HEK293 (cell line): ENCODE data around the gene PCCA.
A peak's percentile ranks its signal among the peaks of the same experiment; 100 is the strongest.
"Not testable (repeated sequence)": the region's sequence is repeated elsewhere in the genome, so short reads cannot be mapped to it uniquely, and the experiment has no call there.

Experiments used
- CTCF ChIA-PET: fragments of 350-600 bp; formaldehyde crosslinking; extraction: SDS; loops from one replicate; lab custom pipeline; 2021; ENCODE audit warnings: antibody characterized with exemption; lab: Yijun Ruan, JAX
- POLR2A ChIA-PET: fragments of 300-600 bp; formaldehyde crosslinking; extraction: SDS; loops from one replicate; lab custom pipeline; 2020; ENCODE audit warnings: antibody characterized with exemption, inconsistent platforms; lab: Yijun Ruan, JAX
- H3K27ac ChIP-seq: fragments of 200-500 bp; sonication (Bioruptor generic); 2 replicates; pipeline ENCODE4 v1.5.1; 2014; ENCODE audit warnings: low read depth, low read length, control low read depth, inconsistent platforms; ENCODE audit errors: extremely low read depth
- H3K36me3 ChIP-seq, 2 experiments: fragments of 200-500 bp in 1 of 2; sonication (Bioruptor generic) in 1 of 2; 1 replicate in 1 of 2; 2 replicates in 1 of 2; pipeline ENCODE4 v1.5.1; 2014 to 2017; ENCODE audit warnings: inconsistent platforms in 2 of 2, low read length in 2 of 2; ENCODE audit not compliant: control insufficient read depth in 2 of 2, insufficient read depth in 1 of 2
- H3K4me1 ChIP-seq: fragments of 200-500 bp; sonication (Bioruptor generic); 2 replicates; pipeline ENCODE4 v1.5.1; 2014; ENCODE audit warnings: mild to moderate bottlenecking, low read length, inconsistent platforms; ENCODE audit not compliant: control insufficient read depth, insufficient read depth
- H3K4me3 ChIP-seq: 2 replicates; pipeline ENCODE4 v1.5.1; 2011; ENCODE audit warnings: low read depth, mild to moderate bottlenecking, control low read depth, low read length, moderate library complexity
- H3K9me3 ChIP-seq: fragments of 200-500 bp; sonication (Bioruptor generic); 2 replicates; pipeline ENCODE4 v1.5.1; 2014; ENCODE audit warnings: low read depth, low read length, inconsistent platforms; ENCODE audit not compliant: control insufficient read depth, insufficient read depth
- GLIS2 ChIP-seq: fragments of 450-650 bp; formaldehyde crosslinking; IDR thresholded peaks from 2 replicates; pipeline ENCODE4 v1.5.1; 2016; ENCODE audit warnings: missing biosample characterization, missing genetic modification characterization
- KLF16 ChIP-seq: fragments of 450-650 bp; formaldehyde crosslinking; IDR thresholded peaks from 2 replicates; pipeline ENCODE4 v1.5.1; 2017; ENCODE audit warnings: missing biosample characterization, missing genetic modification characterization
- KLF8 ChIP-seq: fragments of 450-650 bp; formaldehyde crosslinking; IDR thresholded peaks from 2 replicates; pipeline ENCODE4 v1.5.1; 2016; ENCODE audit warnings: missing biosample characterization, missing genetic modification characterization
- PRDM1 ChIP-seq: fragments of 450-650 bp; formaldehyde crosslinking; IDR thresholded peaks from 2 replicates; pipeline ENCODE4; 2016; ENCODE audit warnings: missing biosample characterization, missing genetic modification characterization
- SCRT1 ChIP-seq: fragments of 450-650 bp; formaldehyde crosslinking; IDR thresholded peaks from 2 replicates; pipeline ENCODE4 v1.5.1; 2016; ENCODE audit warnings: missing biosample characterization, missing genetic modification characterization, borderline replicate concordance
- TRIM28 ChIP-seq: IDR thresholded peaks from 2 replicates; pipeline ENCODE4 v1.6.1; 2011; ENCODE audit warnings: low read length, control low read depth, borderline replicate concordance
- ZFP37 ChIP-seq: fragments of 450-650 bp; formaldehyde crosslinking; IDR thresholded peaks from 2 replicates; pipeline ENCODE4 v1.5.1; 2016; ENCODE audit warnings: missing biosample characterization, missing genetic modification characterization
- ZNF121 ChIP-seq: fragments of 450-650 bp; formaldehyde crosslinking; IDR thresholded peaks from 2 replicates; pipeline ENCODE4 v1.5.1; 2016; ENCODE audit warnings: missing biosample characterization, missing genetic modification characterization
- ZNF274 ChIP-seq, 2 experiments: fragments of 200-500 bp in 1 of 2; fragments of 450-650 bp in 1 of 2; sonication (Bioruptor generic) in 1 of 2; formaldehyde crosslinking in 1 of 2; IDR thresholded peaks; 2 replicates each; pipeline versions ENCODE4 v1.5.1 to v1.6.1; 2014 to 2016; ENCODE audit warnings: borderline replicate concordance in 1 of 2, inconsistent platforms in 1 of 2, low read length in 1 of 2, missing biosample characterization in 1 of 2, missing genetic modification characterization in 1 of 2
- ZNF302 ChIP-seq: fragments of 450-650 bp; formaldehyde crosslinking; IDR thresholded peaks from 2 replicates; pipeline ENCODE4 v1.5.1; 2016; ENCODE audit warnings: missing biosample characterization, missing genetic modification characterization, low read depth
- ZNF324 ChIP-seq: fragments of 450-650 bp; formaldehyde crosslinking; IDR thresholded peaks from 2 replicates; pipeline ENCODE4 v1.5.1; 2016; ENCODE audit warnings: missing biosample characterization, missing genetic modification characterization
- ZNF335 ChIP-seq: fragments of 450-650 bp; formaldehyde crosslinking; conservative IDR thresholded peaks from 2 replicates; pipeline ENCODE4 v1.5.1; 2016; ENCODE audit warnings: missing biosample characterization, missing genetic modification characterization
- ZNF350 ChIP-seq: fragments of 450-650 bp; formaldehyde crosslinking; IDR thresholded peaks from 2 replicates; pipeline ENCODE4 v1.5.0; 2017; ENCODE audit warnings: missing biosample characterization, mild to moderate bottlenecking, missing genetic modification characterization
- ZNF366 ChIP-seq: fragments of 450-650 bp; formaldehyde crosslinking; conservative IDR thresholded peaks from 2 replicates; pipeline ENCODE4 v1.5.1; 2016; ENCODE audit warnings: missing biosample characterization, missing genetic modification characterization
- ZNF394 ChIP-seq: fragments of 450-650 bp; formaldehyde crosslinking; IDR thresholded peaks from 2 replicates; pipeline ENCODE4 v1.5.1; 2016; ENCODE audit warnings: missing biosample characterization, missing genetic modification characterization, mild to moderate bottlenecking, moderate library complexity, borderline replicate concordance
- ZNF423 ChIP-seq: fragments of 450-650 bp; formaldehyde crosslinking; IDR thresholded peaks from 2 replicates; pipeline ENCODE4 v1.5.1; 2016; ENCODE audit warnings: missing biosample characterization, missing genetic modification characterization
- ZNF514 ChIP-seq: fragments of 450-650 bp; formaldehyde crosslinking; IDR thresholded peaks from 2 replicates; pipeline ENCODE4 v1.5.1; 2016; ENCODE audit warnings: missing biosample characterization, missing genetic modification characterization
- ZNF654 ChIP-seq: fragments of 450-650 bp; formaldehyde crosslinking; IDR thresholded peaks from 2 replicates; pipeline ENCODE4 v1.5.1; 2016; ENCODE audit warnings: low read depth, missing biosample characterization, missing genetic modification characterization
- TF ChIP-seq, protein P1 (sequence below): fragments of 450-650 bp; formaldehyde crosslinking; IDR thresholded peaks from 2 replicates; pipeline ENCODE4 v1.5.0; 2017; ENCODE audit warnings: missing biosample characterization, missing genetic modification characterization, borderline replicate concordance
- TF ChIP-seq, protein P2 (sequence below): fragments of 450-650 bp; formaldehyde crosslinking; IDR thresholded peaks from 2 replicates; pipeline ENCODE4 v1.5.1; 2016; ENCODE audit warnings: missing biosample characterization, missing genetic modification characterization
- TF ChIP-seq, protein P3 (sequence below): fragments of 450-650 bp; formaldehyde crosslinking; IDR thresholded peaks from 2 replicates; pipeline ENCODE4 v1.5.1; 2016; ENCODE audit warnings: missing biosample characterization, missing genetic modification characterization
- TF ChIP-seq, protein P4 (sequence below): fragments of 450-650 bp; formaldehyde crosslinking; IDR thresholded peaks from 2 replicates; pipeline ENCODE4 v1.5.1; 2016; ENCODE audit warnings: missing biosample characterization, missing genetic modification characterization
- TF ChIP-seq, protein P5 (sequence below): fragments of 450-650 bp; formaldehyde crosslinking; IDR thresholded peaks from 2 replicates; pipeline ENCODE4 v1.5.1; 2016; ENCODE audit warnings: missing biosample characterization, missing genetic modification characterization

Gene PCCA

DNA sequence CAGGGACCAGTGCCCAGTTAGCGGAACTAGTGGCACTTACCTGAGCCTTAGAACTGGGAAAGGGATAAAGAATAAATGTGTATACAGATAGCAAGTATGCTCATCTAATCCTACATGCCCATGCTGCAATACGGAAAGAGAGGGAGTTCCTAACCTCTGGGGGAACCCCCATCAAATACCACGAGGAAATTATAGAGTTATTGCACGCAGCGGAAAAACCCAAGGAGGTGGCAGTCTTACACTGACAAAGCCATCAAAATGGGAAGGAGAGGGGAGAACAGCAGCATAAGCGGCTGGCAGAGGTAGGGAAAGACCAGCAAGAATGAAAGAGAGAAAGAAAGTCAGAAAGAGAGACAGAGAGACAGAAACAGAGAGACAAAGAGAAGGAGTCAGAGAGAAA, 5.5 kb upstream of the PCCA start:
- H3K36me3 ChIP-seq, CTCF ChIA-PET, H3K9me3 ChIP-seq, POLR2A ChIA-PET, H3K4me3 ChIP-seq, H3K27ac ChIP-seq, H3K4me1 ChIP-seq: not testable (repeated sequence)

DNA sequence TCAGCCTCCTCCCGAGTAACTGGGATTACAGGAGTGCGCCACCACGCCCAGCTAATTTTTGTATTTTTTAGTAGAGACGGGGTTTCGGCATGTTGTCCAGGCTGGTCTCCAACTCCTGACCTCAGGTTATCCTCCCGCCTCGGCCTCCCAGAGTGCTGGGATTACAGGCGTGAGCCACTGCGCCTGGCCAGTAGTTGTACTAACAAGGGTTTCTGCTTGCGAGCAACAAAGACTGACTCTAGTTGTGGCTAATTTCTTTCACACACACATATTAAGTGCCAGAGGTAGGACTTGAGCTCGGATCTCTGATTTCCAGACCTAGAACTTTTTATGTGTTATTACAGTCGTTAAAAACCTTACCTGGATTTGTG, 635 bp upstream of the PCCA start:
- CTCF ChIA-PET, result interaction anchor here (0.6 to 1.3 kb wide), 2 partner anchors 11 to 29 kb away, joined by 3 read pairs; no protein-coding TSS in a partner anchor
- POLR2A ChIA-PET, result interaction anchor here (0.6 to 3.7 kb wide), 6 partner anchors 10 to 118 kb away, joined by 3 to 14 read pairs (median 6); partner anchors contain the start of gene ZIC2
- H3K9me3 ChIP-seq, result no peaks in the 10 kb centered on the region
- no peak overlapping the region; the same call in 1 of the 2 replicates for H3K27ac ChIP-seq
- H3K4me3 ChIP-seq, result peak overlapping the region; percentile 93
- no peak for TF ChIP-seq ZNF423
- TF ChIP-seq, protein P1, sequence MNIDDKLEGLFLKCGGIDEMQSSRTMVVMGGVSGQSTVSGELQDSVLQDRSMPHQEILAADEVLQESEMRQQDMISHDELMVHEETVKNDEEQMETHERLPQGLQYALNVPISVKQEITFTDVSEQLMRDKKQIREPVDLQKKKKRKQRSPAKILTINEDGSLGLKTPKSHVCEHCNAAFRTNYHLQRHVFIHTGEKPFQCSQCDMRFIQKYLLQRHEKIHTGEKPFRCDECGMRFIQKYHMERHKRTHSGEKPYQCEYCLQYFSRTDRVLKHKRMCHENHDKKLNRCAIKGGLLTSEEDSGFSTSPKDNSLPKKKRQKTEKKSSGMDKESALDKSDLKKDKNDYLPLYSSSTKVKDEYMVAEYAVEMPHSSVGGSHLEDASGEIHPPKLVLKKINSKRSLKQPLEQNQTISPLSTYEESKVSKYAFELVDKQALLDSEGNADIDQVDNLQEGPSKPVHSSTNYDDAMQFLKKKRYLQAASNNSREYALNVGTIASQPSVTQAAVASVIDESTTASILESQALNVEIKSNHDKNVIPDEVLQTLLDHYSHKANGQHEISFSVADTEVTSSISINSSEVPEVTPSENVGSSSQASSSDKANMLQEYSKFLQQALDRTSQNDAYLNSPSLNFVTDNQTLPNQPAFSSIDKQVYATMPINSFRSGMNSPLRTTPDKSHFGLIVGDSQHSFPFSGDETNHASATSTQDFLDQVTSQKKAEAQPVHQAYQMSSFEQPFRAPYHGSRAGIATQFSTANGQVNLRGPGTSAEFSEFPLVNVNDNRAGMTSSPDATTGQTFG, result no peak
- no peak for TF ChIP-seq KLF16 (tag by site-specific recombination)
- TF ChIP-seq ZNF514 (tag by site-specific recombination), result no peak
- TF ChIP-seq ZNF324 (tag by site-specific recombination), result no peak
- TF ChIP-seq TRIM28, result no peak
- TF ChIP-seq ZNF274 (IDR thresholded peaks at IDR 0.05; ENCODE audit: low read length), result no peak
- TF ChIP-seq ZNF274 (tag by site-specific recombination; IDR thresholded peaks at IDR 0.05; ENCODE audit: borderline replicate concordance), result no peak
- TF ChIP-seq ZNF350, result no peak
- TF ChIP-seq, protein P2, sequence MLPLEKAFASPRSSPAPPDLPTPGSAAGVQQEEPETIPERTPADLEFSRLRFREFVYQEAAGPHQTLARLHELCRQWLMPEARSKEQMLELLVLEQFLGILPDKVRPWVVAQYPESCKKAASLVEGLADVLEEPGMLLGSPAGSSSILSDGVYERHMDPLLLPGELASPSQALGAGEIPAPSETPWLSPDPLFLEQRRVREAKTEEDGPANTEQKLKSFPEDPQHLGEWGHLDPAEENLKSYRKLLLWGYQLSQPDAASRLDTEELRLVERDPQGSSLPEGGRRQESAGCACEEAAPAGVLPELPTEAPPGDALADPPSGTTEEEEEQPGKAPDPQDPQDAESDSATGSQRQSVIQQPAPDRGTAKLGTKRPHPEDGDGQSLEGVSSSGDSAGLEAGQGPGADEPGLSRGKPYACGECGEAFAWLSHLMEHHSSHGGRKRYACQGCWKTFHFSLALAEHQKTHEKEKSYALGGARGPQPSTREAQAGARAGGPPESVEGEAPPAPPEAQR, result no peak
- no peak for TF ChIP-seq ZNF366 (tag by site-specific recombination)
- TF ChIP-seq ZNF121 (tag by site-specific recombination), result no peak
- TF ChIP-seq ZNF394 (tag by site-specific recombination), result no peak
- TF ChIP-seq KLF8 (tag by site-specific recombination), result no peak
- no peak for TF ChIP-seq ZNF302
- TF ChIP-seq PRDM1 (tag by site-specific recombination), result no peak
- TF ChIP-seq, protein P3, sequence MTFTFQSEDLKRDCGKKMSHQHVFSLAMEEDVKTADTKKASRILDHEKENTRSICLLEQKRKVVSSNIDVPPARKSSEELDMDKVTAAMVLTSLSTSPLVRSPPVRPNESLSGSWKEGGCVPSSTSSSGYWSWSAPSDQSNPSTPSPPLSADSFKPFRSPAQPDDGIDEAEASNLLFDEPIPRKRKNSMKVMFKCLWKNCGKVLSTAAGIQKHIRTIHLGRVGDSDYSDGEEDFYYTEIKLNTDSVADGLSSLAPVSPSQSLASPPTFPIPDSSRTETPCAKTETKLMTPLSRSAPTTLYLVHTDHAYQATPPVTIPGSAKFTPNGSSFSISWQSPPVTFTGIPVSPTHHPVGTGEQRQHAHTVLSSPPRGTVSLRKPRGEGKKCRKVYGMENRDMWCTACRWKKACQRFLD (tag by site-specific recombination), result no peak
- H3K36me3 ChIP-seq, result peaks cover 0 to 10% of the 10 kb centered on the region in 2 experiments; a peak in 2 of 3 replicates
- H3K4me1 ChIP-seq, result no peaks in the 10 kb centered on the region

DNA sequence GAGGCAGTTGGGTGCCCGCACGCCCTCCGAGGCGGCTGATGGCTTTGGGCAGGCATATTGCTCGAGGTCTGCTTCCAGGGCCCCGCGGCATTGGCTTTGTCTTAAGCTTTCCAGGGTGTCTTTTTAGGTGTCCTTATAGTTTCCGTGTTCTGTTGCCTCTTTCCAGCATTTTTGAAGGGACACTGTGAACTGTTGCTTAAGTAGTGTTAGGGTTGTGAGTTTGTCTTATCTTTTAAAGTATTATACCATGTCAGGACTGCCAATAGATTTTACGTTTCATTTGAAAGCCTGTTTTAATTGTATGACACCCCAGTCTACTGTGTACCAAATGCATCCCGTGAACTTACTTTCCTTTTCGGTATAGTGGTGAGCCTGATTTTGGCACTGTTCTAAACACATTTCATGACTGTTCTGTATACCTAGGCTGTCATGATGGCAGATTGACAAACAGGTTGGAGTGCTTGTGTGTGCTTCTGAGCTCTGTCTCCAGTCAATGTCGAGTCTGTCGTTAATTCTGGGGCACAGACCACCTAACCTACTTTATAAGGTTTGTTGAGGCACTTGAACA, 656 bp downstream of the PCCA start:
- Histone ChIP-seq H3K27ac (peak overlapping the region; percentile 56; the same call in 1 of the 2 replicates), H3K36me3 (peaks cover 0 to 10% of the 10 kb centered on the region in 2 experiments; a peak in 2 of 3 replicates), H3K9me3 (no peaks in the 10 kb centered on the region), H3K4me1 (no peaks in the 10 kb centered on the region), H3K4me3 (peak overlapping the region; percentile 93)
- ChIA-PET CTCF (interaction anchor here (1.3 kb wide), 1 partner anchor 9 kb away, joined by 3 read pairs; no protein-coding TSS in a partner anchor), POLR2A (interaction anchor here (1.1 to 3.7 kb wide), 4 partner anchors 9 to 108 kb away, joined by 4 to 14 read pairs (median 8); partner anchors contain the start of gene ZIC2)
- TF ChIP-seq ZFP37 (tag by site-specific recombination), result 0 out of 2 replicates have a peak, but pooled peaks have one; percentile 27
- no peak for TF ChIP-seq SCRT1 (tag by site-specific recombination)
- no peak for TF ChIP-seq GLIS2 (tag by site-specific recombination)
- TF ChIP-seq, protein P4, sequence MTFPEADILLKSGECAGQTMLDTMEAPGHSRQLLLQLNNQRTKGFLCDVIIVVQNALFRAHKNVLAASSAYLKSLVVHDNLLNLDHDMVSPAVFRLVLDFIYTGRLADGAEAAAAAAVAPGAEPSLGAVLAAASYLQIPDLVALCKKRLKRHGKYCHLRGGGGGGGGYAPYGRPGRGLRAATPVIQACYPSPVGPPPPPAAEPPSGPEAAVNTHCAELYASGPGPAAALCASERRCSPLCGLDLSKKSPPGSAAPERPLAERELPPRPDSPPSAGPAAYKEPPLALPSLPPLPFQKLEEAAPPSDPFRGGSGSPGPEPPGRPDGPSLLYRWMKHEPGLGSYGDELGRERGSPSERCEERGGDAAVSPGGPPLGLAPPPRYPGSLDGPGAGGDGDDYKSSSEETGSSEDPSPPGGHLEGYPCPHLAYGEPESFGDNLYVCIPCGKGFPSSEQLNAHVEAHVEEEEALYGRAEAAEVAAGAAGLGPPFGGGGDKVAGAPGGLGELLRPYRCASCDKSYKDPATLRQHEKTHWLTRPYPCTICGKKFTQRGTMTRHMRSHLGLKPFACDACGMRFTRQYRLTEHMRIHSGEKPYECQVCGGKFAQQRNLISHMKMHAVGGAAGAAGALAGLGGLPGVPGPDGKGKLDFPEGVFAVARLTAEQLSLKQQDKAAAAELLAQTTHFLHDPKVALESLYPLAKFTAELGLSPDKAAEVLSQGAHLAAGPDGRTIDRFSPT, result 0 out of 2 replicates have a peak, but pooled peaks have one; percentile 8
- TF ChIP-seq ZNF654 (tag by site-specific recombination), result no peak
- TF ChIP-seq, protein P5, sequence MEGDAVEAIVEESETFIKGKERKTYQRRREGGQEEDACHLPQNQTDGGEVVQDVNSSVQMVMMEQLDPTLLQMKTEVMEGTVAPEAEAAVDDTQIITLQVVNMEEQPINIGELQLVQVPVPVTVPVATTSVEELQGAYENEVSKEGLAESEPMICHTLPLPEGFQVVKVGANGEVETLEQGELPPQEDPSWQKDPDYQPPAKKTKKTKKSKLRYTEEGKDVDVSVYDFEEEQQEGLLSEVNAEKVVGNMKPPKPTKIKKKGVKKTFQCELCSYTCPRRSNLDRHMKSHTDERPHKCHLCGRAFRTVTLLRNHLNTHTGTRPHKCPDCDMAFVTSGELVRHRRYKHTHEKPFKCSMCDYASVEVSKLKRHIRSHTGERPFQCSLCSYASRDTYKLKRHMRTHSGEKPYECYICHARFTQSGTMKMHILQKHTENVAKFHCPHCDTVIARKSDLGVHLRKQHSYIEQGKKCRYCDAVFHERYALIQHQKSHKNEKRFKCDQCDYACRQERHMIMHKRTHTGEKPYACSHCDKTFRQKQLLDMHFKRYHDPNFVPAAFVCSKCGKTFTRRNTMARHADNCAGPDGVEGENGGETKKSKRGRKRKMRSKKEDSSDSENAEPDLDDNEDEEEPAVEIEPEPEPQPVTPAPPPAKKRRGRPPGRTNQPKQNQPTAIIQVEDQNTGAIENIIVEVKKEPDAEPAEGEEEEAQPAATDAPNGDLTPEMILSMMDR (tag by site-specific recombination), result no peak
- peak; percentile 79 for TF ChIP-seq ZNF335 (tag by site-specific recombination)
